ENCODE data around the gene CDYL2.

The CDYL2 gene

GRCh38 chr16:80708823-80709222 lies 95.6 kb downstream of the CDYL2 start:
- DNase-seq (ENCODE audit: low read depth in 1 of 2, low spot score in 1 of 2) = no peak

GRCh38 chr16:80707686-80708085 lies 96.7 kb downstream of the CDYL2 start:
- DNase-seq (ENCODE audit: low read depth in 1 of 2, low spot score in 1 of 2) = no peak

- no peak for DNase-seq (ENCODE audit: low read depth in 1 of 2, low spot score in 1 of 2)
These were observed 98.8 kb downstream of the CDYL2 start for GRCh38 chr16:80705596-80705995.

GRCh38 chr16:80704751-80705505 lies 99.5 kb downstream of the CDYL2 start:
- DNase-seq (ENCODE audit: low read depth in 1 of 2, low spot score in 1 of 2) = no peak

- no peak for DNase-seq (ENCODE audit: low read depth in 1 of 2, low spot score in 1 of 2)
These were observed 101.0 kb downstream of the CDYL2 start for GRCh38 chr16:80703131-80704071.

- no peak for DNase-seq (ENCODE audit: low read depth in 1 of 2, low spot score in 1 of 2)
These were observed 101.7 kb downstream of the CDYL2 start for GRCh38 chr16:80702696-80703095.

GRCh38 chr16:80700558-80700957 lies 103.8 kb downstream of the CDYL2 start:
- DNase-seq (ENCODE audit: low read depth in 1 of 2, low spot score in 1 of 2) = no peak

- no peak for DNase-seq (ENCODE audit: low read depth in 1 of 2, low spot score in 1 of 2)
These were observed 109.4 kb downstream of the CDYL2 start for GRCh38 chr16:80695020-80695419.

- DNase-seq (ENCODE audit: low read depth in 1 of 2, low spot score in 1 of 2) = no peak
These were observed 110.8 kb downstream of the CDYL2 start for GRCh38 chr16:80693553-80693952.

- DNase-seq (ENCODE audit: low read depth in 1 of 2, low spot score in 1 of 2) = no peak
These were observed 112.1 kb downstream of the CDYL2 start for GRCh38 chr16:80692270-80692669.

GRCh38 chr16:80691111-80691741 lies 113.2 kb downstream of the CDYL2 start:
- no peak for DNase-seq (ENCODE audit: low read depth in 1 of 2, low spot score in 1 of 2)

GRCh38 chr16:80689487-80689886 lies 114.9 kb downstream of the CDYL2 start:
- DNase-seq (ENCODE audit: low read depth in 1 of 2, low spot score in 1 of 2) = no peak

- no peak for DNase-seq (ENCODE audit: low read depth in 1 of 2, low spot score in 1 of 2)
These were observed 116.8 kb downstream of the CDYL2 start for GRCh38 chr16:80687606-80688005.

- DNase-seq (ENCODE audit: low read depth in 1 of 2, low spot score in 1 of 2) = no peak
These were observed 119.5 kb downstream of the CDYL2 start for GRCh38 chr16:80684906-80685305.

- no peak for DNase-seq (ENCODE audit: low read depth in 1 of 2, low spot score in 1 of 2)
These were observed 120.1 kb downstream of the CDYL2 start for GRCh38 chr16:80684136-80684765.

GRCh38 chr16:80683646-80684045 lies 120.8 kb downstream of the CDYL2 start:
- no peak for DNase-seq (ENCODE audit: low read depth in 1 of 2, low spot score in 1 of 2)

- DNase-seq (ENCODE audit: low read depth in 1 of 2, low spot score in 1 of 2) = no peak
These were observed 121.9 kb downstream of the CDYL2 start for GRCh38 chr16:80682421-80683070.

- no peak for DNase-seq (ENCODE audit: low read depth in 1 of 2, low spot score in 1 of 2)
These were observed 123.0 kb downstream of the CDYL2 start for GRCh38 chr16:80681436-80681835.

GRCh38 chr16:80680839-80681238 lies 123.6 kb downstream of the CDYL2 start:
- DNase-seq (ENCODE audit: low read depth in 1 of 2, low spot score in 1 of 2) = no peak

- no peak for DNase-seq (ENCODE audit: low read depth in 1 of 2, low spot score in 1 of 2)
These were observed 124.4 kb downstream of the CDYL2 start for GRCh38 chr16:80680046-80680445.

GRCh38 chr16:80674884-80675283 lies 129.5 kb downstream of the CDYL2 start:
- DNase-seq (ENCODE audit: low read depth in 1 of 2, low spot score in 1 of 2) = no peak
